Activated CD8-positive, alpha-beta memory T cell treated with anti-CD3 and anti-CD28 coated beads, Interleukin-2, amount 50 U/mL, for 24 hours (primary cell): ENCODE data around the gene RASD2.

ENCODE experiments used
- DNase-seq: peaks from one replicate; pipeline ENCODE4 v3.0.0-alpha.2; 2020; ENCODE audit errors: extremely low read depth

The RASD2 gene

DNA sequence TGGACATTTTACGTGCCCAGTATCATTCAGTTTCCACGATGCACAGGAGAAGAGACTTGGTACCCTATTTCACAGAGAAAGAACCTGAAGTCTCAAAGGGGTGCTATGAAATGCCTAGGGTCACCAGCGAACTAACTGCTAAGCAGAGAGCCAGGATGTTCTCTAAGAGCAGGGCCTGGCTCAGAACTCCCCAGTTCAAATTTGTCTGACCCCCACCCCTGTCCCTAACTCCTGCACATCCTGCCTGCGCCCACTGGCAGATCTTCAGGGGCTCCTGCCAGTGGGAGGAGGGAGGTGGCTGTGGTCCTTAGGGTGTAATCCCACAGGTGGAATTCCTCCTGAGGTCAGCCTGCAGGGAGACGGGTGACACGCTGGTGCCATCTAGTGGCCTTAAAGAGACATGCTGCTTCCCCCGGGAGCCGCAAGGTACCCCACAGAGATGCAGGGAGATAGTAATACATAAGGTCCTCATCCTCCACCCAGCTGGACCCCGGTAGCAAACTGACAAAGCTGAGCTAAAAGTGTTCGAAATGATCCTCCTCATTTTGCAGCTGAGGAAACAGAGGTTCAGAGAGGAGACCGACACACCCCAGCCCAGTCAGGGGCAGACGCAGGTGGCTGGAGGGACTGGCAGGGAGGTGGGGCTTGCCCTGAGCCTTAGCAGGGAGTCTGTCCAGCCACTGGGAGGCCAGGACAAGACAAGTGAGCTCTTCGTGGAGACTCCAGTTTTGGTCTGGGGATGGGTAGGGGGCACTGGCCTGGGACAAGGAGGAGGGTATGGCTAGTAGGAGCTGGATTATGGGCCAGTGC lies 42.4 kb downstream of the RASD2 start:
- no peak for DNase-seq

DNA sequence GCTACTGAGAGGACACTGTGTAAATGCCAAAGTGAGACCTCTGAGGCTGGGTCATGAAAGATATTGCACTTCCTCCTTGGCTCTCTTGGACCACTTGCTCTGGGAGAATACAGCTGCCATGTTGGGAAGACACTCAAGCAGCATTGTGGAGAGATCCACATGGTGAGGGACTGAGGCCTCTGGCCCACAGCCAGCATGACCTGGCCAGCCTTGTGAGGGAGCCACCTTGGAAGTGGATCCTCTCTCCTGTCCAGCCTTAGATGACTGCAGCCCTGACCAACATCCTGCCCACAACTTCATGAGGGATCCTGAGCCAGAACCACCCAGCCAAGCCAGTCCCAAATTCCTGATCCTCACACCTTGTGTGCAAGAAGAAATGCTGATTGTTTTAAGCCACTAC lies 46.1 kb downstream of the RASD2 start:
- no peak for DNase-seq

DNA sequence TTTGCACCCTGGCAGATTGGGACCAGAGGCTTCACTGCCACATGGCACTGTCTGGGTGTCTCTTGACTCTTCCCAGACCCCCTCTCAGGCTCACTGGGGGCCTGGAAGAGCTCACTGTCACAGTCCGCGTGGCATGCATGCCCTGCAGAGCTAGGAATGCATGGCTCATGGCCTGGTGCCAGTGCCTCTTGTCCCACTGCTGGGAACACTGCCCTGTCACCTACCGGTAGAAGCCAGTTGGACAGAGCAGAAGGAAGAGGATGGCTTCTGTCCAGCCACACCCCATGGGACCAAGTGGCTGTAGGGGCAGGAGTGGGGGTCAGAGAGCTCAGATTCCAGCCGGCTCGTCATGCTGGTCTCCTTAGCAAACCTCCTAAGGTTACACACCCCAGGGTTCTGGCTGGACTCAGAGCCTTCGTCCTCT lies 46.8 kb downstream of the RASD2 start:
- no peak for DNase-seq

DNA sequence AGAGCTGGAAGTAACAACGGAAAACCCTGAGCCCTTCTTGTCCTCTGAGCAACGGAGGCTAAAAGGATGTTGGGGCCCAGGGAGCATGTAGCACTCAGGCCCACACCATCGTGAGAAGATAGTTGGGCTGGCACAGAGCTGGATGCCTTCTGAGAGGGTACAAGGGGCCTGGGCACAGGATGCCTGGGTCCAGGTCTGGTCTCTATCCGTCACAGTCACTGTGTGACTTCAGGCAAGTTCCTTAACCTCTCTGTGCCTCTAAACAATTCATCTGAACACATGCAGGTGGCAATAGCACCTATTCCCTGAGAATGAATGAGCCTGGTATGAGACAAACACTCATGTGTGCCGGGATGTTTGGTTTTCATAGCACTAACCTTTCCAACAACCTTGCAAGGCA lies 47.3 kb downstream of the RASD2 start:
- DNase-seq = no peak

DNA sequence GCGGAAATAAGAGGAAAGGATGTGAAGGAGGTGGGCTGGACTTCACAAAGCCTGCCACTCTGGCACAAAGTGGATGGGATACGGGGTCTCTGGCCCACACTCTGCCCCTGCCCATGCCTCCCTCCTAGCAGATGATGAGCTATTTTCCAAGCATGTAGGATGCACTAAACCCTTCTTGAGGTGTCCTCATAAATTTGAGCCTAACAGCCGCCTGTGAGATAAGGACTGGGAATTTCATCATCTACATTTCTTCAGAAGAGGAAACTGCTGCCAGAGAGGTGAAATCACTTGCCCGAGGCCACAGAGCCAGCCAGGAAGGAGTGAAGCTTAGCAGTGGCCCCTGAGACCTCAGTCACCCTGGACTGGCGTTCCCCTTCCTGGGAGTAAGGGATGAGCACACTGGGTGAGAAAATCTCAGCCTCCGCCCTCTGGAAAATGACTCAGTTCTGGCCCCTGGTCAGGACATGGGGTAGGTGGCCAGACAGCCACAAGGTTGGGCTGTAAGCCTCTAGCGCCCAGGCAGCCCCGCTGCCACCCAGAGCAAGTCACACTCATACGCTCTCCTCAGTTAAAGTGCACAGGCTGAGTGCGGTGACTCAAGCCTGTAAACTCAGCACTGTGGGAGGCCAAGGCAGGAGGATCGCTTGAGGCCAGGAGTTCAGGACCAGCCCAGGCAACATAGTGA lies 48.6 kb downstream of the RASD2 start:
- no peak for DNase-seq

DNA sequence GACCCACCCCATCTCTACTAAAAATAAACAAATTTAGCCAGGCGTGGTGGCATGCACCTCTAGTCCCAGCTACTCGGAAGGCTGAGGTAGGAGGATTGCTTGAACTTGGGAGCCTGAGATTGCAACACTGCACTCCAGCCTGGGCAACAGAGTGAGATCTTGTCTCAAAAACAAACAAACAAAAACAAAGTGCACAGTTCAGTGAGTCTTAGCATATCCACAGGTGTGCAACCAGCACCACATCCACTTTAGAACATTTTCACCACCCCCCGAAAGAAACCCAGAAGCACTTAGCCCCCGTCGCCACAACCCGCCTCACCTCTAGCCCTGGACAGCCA lies 49.1 kb downstream of the RASD2 start:
- DNase-seq = no peak

DNA sequence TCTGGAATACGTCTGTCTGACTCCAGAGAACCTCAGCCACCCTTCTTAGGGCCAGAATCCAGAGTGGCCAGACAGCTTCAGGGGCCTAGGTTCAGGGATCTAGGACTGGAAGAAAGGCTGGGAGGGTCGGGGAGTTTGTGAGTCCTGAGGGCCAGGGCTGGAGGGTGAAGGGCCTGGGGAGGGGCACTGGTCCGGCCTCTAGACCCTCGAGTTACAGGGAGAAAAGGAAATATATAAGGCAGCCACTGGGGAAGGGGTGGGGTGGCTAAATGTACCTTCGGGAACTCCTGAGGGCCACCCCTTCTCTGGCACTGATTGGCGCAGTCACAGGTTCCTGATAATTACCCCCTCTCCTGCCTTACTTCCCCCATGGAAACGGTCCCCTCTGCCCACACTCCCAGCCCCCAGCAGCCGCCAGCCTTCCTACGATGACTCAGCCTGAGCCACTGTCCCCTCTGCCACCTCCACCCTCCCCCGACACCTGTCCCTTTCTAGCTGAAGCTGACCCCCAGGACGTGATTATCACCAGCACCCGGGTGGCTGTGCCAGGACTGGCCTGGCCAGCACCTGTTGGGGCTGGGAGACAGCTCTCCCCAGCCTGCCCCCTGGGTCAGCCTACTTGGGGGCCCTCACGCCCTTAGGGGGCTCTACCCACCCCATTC lies 50.1 kb downstream of the RASD2 start:
- no peak for DNase-seq

DNA sequence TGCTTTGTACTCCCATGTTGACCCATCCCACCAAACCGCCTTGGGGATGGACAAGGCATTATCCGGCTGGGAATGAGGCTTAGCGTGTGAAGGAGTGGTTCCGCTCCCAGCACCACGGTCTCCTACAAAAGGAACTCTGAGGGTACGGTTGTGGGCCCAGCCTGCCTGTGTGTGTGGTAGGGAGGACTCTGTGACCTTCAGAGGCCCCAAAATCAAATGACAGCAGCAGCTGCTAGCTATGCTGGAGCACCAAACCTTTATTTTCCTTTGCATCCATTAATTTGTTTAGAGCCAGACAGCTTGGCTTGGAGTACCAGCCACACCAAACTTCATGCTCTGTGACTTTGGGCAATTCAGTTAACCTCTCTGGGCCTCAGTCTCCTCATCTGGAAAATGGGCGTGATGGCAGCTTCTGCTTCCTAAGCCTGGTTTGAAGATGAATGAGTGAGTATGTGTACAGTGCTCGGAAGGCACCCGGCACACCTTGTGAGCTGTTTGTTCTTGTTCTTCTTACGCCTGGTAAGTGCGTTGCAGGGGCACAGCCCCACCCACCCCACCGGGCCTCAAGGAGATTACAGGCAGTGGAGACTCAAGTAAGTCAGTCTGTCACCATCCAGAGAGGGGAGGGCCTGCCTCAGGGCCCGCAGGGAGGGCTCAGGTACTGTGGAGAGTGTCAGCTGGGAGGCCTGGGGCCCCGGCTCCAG lies 51.2 kb downstream of the RASD2 start:
- DNase-seq = no peak

DNA sequence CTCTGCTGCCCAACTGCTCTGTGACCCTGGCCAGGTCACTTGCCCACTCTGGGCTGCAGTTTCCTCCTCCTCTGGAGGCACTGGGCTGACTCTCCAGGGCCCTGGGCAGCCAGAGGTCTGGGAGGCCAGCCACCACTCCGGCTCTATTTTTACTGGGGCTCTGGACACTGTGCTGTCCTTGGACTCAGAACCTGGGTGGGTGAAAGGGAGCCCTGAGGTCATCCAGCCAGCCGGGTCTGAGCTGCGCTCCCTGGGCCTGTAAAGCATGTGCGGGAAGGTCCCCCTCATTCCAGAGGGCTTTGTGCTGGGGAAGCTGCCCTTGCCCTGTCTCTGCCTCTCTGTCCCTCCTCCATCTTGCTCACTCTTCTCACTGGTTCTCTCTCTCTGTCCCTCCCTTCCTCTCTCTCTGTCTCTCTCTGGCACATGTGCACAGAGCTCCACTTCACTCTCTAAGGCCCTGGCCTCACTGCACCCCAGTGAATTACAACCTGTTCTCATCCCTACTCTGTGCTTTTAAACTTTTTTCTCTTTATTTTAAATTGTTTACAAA lies 51.9 kb downstream of the RASD2 start:
- DNase-seq = no peak

DNA sequence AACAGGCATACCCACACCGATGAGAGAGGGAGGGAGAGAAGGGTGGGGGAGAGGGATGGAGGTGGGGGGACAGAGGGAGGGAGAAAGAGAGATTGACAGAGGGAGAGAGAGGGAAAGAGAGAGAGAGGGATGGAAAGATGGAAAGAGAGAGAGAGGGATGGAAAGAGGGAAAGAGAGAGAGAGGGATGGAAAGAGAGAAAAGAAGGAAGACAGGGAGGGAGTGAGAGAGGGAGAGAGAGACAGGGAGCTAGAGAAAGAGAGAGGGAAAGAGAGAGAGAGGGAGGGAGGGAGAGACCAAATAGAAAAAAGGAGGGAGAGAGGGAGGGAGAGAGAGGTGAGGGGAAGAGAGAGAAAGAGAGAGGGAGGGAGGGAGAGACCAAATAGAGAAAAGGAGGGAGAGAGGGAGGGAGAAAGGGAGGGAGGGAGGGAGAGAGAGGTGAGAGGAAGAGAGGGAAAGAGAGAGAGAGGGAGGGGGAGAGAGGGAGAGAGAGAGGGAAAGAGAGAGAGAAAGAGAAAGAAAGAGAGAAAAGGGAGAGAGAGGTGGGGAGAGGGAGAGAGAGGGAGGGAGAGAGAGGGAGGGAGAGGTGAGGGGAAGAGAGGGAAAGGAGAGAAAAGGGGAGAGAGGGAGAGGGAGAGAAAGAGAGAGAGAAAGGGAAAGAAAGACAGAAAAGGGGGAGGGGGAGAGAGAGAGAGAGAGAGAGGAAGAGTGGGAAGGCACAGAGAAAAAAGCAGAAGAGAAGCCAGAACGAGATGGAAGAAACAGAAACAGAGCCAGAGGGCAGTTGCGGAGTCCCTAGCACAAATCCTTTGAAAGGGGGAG lies 52.6 kb downstream of the RASD2 start:
- DNase-seq = no peak

DNA sequence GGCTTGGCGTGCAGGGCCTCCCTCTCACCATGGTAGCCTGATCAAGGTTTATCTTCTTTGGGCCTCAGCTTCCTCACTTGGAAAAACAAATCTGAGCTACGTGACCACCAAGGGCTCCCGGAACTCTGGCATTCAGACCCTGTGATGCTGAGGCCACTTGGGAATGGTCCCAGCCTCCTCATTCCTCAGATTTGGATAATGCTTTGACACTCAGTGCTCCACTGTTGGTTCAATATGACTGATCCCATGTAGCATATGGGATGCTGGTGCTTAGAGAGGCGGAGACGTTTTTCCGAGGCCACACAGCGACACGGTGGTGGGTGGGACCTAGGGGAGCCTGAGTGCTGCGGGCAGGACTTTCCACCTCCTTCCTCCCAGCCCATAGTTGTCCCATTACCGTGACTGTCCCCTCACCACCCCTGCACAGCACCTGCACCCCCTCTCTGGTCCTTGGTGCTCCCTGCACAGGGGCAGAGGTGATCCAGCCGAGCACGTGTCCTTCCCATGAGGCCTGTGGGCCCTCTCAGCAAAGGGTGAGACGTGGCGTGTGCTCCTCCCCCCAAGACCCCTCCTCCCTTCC lies 53.4 kb downstream of the RASD2 start:
- no peak for DNase-seq

DNA sequence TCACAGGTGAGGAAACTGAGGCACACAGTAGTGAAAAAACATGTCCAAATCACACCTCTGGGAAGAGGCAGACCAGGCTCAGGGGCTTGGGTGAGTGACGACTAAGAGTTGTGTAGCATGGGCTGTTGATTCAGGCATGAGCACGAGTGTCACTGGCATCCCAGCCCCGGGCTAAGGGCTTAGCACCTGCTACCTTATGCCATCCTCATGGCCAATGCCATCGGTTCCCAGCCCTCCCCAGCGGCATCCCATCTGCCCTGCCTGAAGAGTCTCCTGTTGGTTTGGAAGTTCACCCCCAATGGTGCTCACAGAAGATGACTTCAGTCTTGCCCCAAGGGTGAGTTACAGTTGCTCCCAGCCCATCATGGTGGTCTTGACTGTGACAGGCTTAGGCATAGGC lies 54.1 kb downstream of the RASD2 start:
- DNase-seq = no peak

DNA sequence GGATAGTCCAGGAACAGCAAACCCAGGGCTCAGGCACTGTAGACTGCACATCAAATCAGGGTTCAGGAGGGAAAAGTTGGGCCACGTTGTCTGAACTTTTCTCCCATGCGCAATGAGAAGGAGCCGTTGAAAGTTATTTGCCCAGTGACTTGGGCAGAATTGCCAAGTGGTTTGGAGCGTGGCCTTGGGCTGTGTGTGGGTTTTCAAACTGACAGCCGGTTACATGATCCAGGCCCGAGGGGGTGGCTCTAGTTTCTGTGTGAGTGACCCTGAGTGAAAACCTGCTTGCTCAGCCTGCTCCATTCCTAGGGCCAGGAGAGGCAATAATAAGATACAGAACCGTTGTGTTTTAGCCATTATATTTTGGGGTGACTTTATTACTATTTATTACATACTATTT lies 56.2 kb downstream of the RASD2 start:
- DNase-seq = no peak

DNA sequence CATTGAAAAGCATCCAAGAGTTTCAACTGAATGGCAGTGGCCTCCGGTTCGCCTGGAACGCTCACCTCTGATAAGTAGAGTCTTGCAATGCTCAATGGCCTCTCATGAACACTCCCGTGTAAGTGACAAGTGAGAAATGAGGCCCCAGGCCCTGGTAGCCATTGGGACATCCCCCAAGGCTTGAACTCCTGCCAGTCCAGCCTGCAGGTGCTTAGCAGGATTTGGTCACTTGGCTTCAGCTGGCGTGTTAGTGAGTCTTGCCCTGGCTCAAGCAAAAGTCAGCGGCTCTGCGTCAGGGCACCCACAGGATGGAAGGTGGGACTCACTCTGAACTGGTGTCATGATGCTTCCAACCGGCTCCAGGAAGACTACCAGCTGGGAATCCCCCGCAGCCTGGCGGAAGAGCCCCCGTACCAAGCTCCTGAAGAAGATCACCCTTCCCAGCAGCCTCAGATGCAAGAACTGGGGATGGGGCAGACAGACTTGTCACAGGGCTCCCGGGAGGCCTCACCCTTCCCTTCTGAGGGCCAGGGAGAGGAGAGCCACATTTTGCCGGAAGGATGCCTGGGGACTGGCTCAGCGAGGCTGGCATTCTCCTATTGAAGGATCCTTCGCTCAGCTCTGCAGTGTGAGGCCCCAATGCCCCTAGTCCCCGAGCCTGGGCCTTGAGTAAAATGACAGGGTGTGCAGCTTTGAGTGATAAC lies 57.2 kb downstream of the RASD2 start:
- no peak for DNase-seq

DNA sequence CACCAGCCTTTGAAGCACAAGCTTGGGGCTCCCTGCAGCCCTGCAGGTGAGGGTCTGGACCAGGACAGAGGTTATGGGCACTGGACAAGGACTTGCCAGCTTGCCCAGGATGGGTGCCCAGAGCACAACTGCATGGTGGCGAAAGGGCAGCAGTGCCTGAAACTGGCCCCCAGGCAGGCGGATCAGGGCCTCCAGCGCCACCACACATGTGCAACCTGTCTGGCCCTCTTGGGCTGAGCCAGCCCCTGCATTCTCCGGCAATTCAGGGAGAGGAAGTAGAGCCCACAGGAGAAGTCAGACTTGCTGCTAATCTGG lies 57.7 kb downstream of the RASD2 start:
- no peak for DNase-seq

DNA sequence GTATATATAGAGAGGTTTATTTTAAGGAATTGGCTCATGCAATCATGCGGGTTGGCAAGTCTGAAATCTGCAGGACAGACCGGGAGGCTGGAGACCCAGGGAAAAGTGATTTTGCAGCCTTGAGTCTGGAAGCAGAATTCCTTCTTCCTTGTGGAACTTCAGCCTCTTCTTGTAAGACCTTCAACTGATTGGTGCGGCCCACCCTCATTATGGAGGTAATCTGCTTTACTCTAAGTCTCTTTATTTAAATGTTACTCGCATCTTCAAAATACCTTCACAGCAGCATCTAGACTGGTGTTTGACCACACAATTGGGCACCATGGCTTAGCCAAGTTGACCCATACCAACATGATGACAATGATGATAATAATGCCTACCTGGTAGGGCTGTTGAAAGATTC lies 58.7 kb downstream of the RASD2 start:
- DNase-seq = no peak

DNA sequence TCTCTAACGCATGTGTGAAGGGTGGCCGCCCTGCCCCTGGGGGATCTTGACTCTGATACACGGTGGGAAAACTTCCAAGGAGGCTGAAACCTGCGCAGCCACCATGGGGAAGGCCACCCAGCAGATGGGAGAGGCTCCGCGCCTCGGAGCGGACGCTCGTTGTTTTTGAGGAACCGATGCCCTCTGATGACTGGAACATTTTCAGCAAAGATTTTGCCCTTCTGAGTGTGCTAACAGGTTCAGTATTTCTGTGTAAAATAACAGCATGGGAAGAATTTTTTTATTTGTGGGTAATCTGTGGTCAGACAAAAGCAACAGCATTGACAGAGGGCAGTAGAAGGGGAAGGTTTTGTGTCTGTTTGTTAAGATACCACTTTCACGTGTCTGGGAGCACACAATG lies 59.8 kb downstream of the RASD2 start:
- no peak for DNase-seq

DNA sequence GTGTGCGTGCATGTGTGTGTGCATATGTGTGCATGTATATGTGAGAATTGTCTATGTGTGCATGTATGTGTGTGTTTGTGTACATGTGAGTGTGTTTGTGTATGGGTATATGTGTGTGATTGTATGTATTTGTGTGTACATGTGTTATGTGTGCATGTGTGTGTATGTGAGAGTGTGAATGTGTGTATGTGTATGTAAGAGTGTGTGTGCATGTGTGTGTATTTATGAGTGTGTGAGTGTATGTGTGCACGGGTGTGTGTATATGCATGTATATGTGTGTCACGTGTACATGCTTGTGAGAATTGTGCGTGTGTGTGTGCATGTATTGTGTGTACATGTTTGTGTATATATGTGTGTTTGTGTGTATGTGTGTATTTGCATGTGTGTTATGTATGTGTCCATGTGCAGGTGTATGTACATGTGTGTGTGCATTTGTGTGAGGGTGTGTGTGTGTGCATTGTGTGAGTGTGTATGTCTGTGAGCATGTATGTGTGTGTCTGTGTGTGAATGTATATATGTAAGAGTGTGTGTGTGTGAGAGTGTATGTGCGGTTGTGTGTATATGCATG lies 60.5 kb downstream of the RASD2 start:
- DNase-seq = no peak

DNA sequence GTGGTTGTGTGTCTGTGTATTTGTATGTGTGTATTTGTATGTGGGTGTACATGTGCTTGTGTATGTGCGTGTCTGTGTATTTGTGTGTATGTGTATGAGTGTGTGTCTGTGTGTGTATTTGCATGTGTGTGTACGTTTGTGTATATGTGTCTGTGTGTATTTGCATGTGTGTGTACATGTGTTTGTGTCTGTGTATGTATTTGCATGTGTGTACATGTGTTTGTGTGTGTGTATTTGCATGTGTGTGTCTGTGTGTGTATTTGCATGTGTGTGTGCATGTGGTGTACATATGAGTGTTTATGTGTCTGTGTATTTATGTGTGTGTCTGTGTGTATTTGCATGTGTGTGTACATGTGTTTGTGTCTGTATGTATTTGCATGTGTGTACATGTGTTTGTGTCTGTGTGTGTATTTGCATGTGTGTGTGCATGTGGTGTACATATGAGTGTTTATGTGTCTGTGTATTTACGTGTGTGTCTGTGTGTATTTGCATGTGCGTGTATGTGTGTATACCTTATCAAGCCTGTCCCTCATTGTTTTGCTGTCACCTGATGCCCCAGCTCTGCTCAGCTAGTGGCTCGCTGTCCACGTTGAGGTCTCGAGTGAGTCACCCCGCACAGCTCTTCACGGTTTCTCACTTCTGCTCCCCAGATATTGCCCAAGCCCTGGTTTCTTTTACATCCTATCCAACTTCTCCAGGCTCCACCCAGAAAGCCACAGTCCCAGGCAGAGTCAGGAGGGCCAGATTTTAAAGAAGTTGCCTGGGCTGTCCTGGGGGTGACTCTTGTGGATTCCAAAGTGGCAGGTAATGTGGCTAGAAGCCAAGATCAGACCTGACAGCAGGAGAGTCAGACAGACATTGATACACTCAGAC lies 61.3 kb downstream of the RASD2 start:
- no peak for DNase-seq
